Gastroesophageal sphincter (tissue), 2 donors: ENCODE measurements around the gene C17orf50.

Experiments used
- POLR2A ChIP-seq, 2 donors: fragments of 450-650 bp; IDR thresholded peaks; one replicate each; pipeline ENCODE4 v1.6.1; 2017; ENCODE audit warnings: antibody characterized with exemption in 2 of 2, mild to moderate bottlenecking in 2 of 2, moderate library complexity in 1 of 2
- POLR2AphosphoS5 ChIP-seq: sonication (generic); formaldehyde crosslinking; IDR thresholded peaks from one replicate; pipeline ENCODE4 v1.6.1; 2017; ENCODE audit warnings: antibody characterized with exemption

- no peak for TF ChIP-seq POLR2AphosphoS5
- TF ChIP-seq POLR2A (IDR thresholded peaks at IDR 0.05): no peak
Observed at GRCh38 chr17:35766903-35767510, 6.3 kb downstream of the C17orf50 start.
